Parathyroid adenoma (tissue), 2 donors: ENCODE data around the gene GRAMD1A.

Experiments
- H2AFZ ChIP-seq: fragments of 300-600 bp; sonication (generic); one replicate; pipeline ENCODE4 v1.7.0; 2017; ENCODE audit warnings: antibody characterized with exemption, mild to moderate bottlenecking
- H3K27ac ChIP-seq: fragments of 300-600 bp; sonication (generic); one replicate; pipeline ENCODE4 v1.7.0; 2017
- H3K27me3 ChIP-seq: fragments of 300-600 bp; sonication (generic); one replicate; pipeline ENCODE4 v1.7.0; 2017; ENCODE audit warnings: low read length; ENCODE audit not compliant: control insufficient read depth, insufficient read depth
- H3K36me3 ChIP-seq: fragments of 300-600 bp; sonication (generic); one replicate; pipeline ENCODE4 v1.7.0; 2017; ENCODE audit warnings: low read length; ENCODE audit not compliant: control insufficient read depth, insufficient read depth
- H3K4me1 ChIP-seq: fragments of 300-600 bp; sonication (generic); one replicate; pipeline ENCODE4 v1.7.0; 2017; ENCODE audit warnings: control low read depth
- H3K4me2 ChIP-seq: fragments of 300-600 bp; sonication (generic); one replicate; pipeline ENCODE4 v1.7.0; 2017; ENCODE audit warnings: low read length
- H3K4me3 ChIP-seq: fragments of 300-600 bp; sonication (generic); one replicate; pipeline ENCODE4 v1.7.0; 2017; ENCODE audit warnings: low read depth, low read length
- H3K79me2 ChIP-seq: fragments of 300-600 bp; sonication (generic); one replicate; pipeline ENCODE4 v1.7.0; 2017; ENCODE audit warnings: control low read depth
- H3K9ac ChIP-seq: fragments of 300-600 bp; sonication (generic); one replicate; pipeline ENCODE4 v1.7.0; 2017; ENCODE audit warnings: mild to moderate bottlenecking
- H3K9me3 ChIP-seq: fragments of 300-600 bp; sonication (generic); one replicate; pipeline ENCODE4 v1.7.0; 2017; ENCODE audit warnings: low read length; ENCODE audit not compliant: control insufficient read depth
- TF ChIP-seq, protein P1 (sequence below): fragments of 300-600 bp; sonication (generic); IDR thresholded peaks from one replicate; pipeline ENCODE4 v1.7.0; 2017; ENCODE audit warnings: antibody characterized with exemption, mild to moderate bottlenecking
- donor health status: primary hyperparathyroidism.

Gene GRAMD1A

DNA sequence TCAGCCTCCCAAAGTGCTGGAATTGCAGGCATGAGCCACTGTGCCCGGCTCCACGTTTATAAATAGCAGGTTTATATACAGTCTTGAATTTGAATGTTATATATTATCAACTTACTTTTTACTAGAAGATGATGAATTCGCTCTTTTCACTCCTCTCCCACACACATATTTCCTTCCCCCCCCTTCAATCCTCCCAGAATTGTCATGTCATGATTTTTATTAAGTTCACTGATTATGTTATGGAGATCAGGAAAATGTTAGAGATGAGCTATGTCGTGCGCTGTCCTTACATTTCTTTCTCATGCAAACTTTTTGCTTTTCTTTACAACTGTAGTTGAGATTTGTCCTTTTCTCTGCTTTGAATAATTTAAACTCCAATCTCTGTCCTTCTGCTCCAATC, 17.8 kb upstream of the GRAMD1A start:
- Histone ChIP-seq H3K4me3 (no peak overlapping the region), H3K79me2 (no peaks in the 10 kb centered on the region), H3K9me3 (no peaks in the 10 kb centered on the region), H3K36me3 (no peaks in the 10 kb centered on the region), H3K4me2 (no peak overlapping the region), H3K27ac (no peak overlapping the region), H3K27me3 (no peaks in the 10 kb centered on the region), H3K4me1 (no peaks in the 10 kb centered on the region), H2AFZ (peak overlapping the region; percentile 21), H3K9ac (no peak overlapping the region)
- TF ChIP-seq, protein P1, sequence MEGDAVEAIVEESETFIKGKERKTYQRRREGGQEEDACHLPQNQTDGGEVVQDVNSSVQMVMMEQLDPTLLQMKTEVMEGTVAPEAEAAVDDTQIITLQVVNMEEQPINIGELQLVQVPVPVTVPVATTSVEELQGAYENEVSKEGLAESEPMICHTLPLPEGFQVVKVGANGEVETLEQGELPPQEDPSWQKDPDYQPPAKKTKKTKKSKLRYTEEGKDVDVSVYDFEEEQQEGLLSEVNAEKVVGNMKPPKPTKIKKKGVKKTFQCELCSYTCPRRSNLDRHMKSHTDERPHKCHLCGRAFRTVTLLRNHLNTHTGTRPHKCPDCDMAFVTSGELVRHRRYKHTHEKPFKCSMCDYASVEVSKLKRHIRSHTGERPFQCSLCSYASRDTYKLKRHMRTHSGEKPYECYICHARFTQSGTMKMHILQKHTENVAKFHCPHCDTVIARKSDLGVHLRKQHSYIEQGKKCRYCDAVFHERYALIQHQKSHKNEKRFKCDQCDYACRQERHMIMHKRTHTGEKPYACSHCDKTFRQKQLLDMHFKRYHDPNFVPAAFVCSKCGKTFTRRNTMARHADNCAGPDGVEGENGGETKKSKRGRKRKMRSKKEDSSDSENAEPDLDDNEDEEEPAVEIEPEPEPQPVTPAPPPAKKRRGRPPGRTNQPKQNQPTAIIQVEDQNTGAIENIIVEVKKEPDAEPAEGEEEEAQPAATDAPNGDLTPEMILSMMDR = no peak

DNA sequence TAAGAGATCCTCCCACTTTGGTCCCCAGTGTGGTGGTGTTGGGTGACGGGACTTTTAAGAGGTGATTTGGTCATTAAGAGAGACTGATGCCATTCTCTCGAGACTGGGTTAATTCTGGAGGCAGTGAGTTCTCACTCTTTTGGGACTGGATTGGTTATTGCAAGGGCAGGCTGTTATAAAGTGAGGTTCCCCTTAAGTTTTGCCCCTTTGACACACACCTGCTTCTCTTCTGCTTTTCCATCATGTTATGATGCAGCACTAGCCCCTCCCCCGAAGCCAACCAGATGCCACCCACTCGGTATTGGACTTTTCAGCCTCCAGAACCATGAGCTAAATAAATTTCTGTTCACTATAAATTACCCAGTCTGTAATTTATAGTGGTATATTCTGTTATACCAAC, 16.3 kb upstream of the GRAMD1A start:
- TF ChIP-seq, protein P1 = no peak

DNA sequence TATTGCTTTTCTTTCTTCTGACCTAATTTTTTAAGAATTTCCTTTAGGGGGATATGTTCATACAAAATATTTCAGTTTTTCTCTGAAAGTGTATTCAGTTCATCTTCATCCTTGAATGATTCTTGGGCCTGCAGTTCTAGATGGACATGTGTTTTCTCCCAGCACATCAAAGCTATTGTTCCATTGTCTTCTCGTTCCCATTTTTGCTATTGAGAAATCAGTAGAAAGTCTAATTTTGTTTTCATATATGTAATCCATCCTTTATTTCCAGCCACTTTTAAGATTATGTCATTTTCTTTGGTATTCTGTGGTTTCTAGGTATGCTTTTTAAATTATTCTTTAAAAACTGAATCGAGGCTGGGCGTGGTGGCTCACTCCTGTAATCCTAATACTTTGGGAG, 15.8 kb upstream of the GRAMD1A start:
- Histone ChIP-seq H2AFZ (no peak overlapping the region), H3K4me2 (no peak overlapping the region), H3K4me3 (no peak overlapping the region), H3K9me3 (no peaks in the 10 kb centered on the region), H3K9ac (no peak overlapping the region), H3K79me2 (no peaks in the 10 kb centered on the region), H3K27me3 (no peaks in the 10 kb centered on the region), H3K36me3 (no peaks in the 10 kb centered on the region), H3K4me1 (no peaks in the 10 kb centered on the region), H3K27ac (no peak overlapping the region)
- TF ChIP-seq, protein P1 = no peak

More for the DNA sequence above, 16.3 kb upstream of the GRAMD1A start:
- H3K27me3 ChIP-seq = no peaks in the 10 kb centered on the region
- H3K4me3 ChIP-seq = no peak overlapping the region
- H3K36me3 ChIP-seq = no peaks in the 10 kb centered on the region
- no peaks in the 10 kb centered on the region for H3K79me2 ChIP-seq
- no peak overlapping the region for H3K4me2 ChIP-seq
- no peak overlapping the region for H2AFZ ChIP-seq
- no peaks in the 10 kb centered on the region for H3K9me3 ChIP-seq
- no peak overlapping the region for H3K9ac ChIP-seq
- H3K27ac ChIP-seq = no peak overlapping the region
- H3K4me1 ChIP-seq = no peaks in the 10 kb centered on the region

DNA sequence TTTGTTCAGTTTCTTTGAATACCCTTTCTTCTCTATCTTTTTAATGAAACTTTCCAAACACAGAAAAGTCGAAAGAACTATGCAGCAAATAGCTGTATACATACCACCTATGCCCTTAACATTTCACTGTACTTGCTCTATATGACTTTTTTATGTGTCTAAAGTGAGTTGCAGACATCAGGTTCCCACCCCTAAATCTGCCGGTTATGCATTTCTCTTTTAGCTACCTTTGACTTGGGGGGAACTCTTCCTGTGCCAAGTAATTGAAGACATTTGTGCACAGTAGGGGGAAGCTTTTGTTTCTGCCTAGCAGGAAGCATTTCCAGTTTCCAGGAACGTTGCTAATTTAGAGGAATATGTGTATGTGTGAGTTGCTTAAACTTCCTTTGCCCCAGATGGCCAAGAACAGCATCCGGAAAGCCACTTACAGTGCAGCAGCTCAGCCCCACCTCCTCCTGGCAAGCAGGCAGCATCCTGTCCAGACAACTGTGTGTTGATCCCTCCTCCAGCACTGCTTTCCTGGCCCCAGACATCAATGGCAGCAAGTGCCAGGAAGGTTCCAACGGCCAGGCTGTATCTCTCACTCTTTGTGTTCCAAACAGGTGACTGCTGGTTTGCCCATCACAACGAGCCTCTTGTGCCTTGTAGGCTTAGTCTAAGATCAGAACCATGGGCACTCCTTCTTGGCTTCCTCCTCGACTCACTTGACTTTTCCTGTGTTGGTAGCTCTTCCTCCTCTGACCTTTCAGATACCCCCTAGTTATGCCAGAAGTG, 14.7 kb upstream of the GRAMD1A start:
- Histone ChIP-seq H3K79me2 (no peaks in the 10 kb centered on the region), H3K27me3 (no peaks in the 10 kb centered on the region), H3K27ac (peak overlapping the region; percentile 37), H3K4me1 (no peaks in the 10 kb centered on the region), H3K4me3 (no peak overlapping the region), H3K9ac (no peak overlapping the region), H3K4me2 (no peak overlapping the region), H2AFZ (no peak overlapping the region), H3K9me3 (no peaks in the 10 kb centered on the region), H3K36me3 (no peaks in the 10 kb centered on the region)
- TF ChIP-seq, protein P1 = no peak

DNA sequence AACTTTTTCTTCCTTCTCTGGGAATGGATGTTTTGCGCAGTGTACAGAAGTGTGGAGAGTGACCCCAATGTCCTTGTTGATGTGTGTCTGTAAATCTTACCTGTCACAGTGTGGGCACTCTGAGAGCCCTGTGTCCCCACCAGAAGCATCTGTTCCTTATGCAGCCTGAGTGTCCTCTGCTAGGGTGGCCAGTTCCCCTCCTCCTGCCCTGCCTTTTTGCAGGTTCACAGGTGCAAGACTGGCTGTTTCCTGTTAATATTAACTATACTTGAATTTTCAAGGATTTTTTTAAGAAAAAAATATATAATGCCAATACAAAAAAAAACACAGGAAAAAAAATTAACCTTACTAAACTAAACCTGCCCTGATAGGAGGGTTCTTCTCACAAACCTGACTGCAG, 12.0 kb upstream of the GRAMD1A start:
- no peaks in the 10 kb centered on the region for H3K27me3 ChIP-seq
- no peaks in the 10 kb centered on the region for H3K79me2 ChIP-seq
- no peak overlapping the region for H2AFZ ChIP-seq
- no peak overlapping the region for H3K9ac ChIP-seq
- no peaks in the 10 kb centered on the region for H3K9me3 ChIP-seq
- TF ChIP-seq, protein P1 = no peak
- no peak overlapping the region for H3K4me2 ChIP-seq
- H3K36me3 ChIP-seq = no peaks in the 10 kb centered on the region
- H3K4me3 ChIP-seq = no peak overlapping the region
- H3K4me1 ChIP-seq = no peaks in the 10 kb centered on the region
- H3K27ac ChIP-seq = no peak overlapping the region
